HG03342 (cell line): ENCODE results near the gene TEX11.
"Not testable (repeated sequence)": the region's sequence is repeated elsewhere in the genome, so short reads cannot be mapped to it uniquely, and the experiment has no call there.

Experiments
- ATAC-seq: cut with Tn5 transposase; IDR thresholded peaks from one replicate; pipeline ENCODE4 v1.9.1; 2021; ENCODE audit warnings: mild to moderate bottlenecking, moderate library complexity; ENCODE audit not compliant: unreplicated experiment

TEX11 gene

DNA sequence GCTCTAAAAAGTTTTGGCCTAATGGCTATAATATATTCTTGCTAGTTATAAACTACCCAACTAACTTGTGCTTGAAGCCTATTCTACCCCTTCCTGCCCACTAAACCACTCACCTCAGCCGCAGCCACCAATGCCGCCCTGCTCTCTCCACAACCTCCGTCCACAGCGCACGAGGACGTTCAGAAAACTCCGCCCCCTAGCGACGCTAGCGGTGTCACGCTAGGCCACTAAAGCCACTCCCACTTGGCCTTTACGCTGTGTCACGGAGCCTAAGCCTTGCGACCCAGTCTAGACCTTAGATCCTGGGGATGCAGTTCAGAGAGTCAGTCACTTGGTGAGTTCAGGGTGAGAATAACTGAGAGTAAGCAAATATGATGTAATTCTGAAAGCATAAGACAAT, at the start of gene TEX11:
TSS of gene TEX11 (minus strand) at position 171 of the 400 bp plus-strand sequence. CDS start 922 bp downstream, outside the sequence.
- no peak for ATAC-seq

DNA sequence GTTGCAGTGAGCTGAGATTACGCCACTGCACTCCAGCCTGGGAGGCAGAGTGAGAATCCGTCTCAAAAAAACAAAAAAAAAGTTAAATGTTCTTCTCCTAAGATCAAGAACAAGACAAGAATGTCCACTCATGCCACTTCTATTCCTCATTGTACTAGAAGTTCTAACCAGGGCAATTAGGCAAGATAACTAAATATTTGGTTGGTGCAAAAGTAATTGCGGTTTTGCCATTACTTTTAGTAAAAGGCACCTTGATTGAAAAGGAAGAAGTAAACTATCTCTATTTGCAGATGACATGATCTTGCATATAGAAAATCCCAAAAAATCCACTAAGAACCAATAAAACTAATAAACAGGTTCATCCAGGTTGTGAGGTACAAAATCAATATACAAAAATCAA, 46.4 kb upstream of the TEX11 start:
- ATAC-seq = no peak

DNA sequence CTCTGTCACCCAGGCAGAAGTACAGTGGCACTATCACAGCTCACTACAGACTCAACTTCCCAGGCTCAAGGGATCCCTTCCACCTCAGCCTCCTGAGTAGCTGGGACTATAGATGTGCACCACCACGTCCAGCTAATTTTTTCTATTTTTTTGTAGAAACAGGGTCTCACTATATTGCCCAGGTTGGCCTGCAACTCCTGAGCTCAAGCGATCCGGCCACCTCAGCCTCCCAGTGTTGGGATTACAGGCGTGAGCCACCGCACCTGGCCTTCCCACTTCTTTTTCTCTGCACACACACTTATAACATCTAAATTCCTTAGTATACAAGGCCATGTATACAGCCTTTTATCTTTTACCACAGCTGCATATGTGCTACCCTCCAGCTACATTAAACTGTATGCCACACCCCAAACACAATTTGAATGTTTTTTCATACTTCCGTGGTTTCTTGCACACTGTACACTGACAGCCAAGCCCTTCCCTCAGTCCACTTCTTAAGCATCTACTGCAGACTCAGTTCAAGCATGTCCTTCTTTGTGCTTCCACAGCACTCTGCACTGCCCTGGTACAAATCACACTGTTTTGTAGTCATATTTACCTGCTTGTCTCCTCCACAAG, 15.9 kb upstream of the TEX11 start:
- no peak for ATAC-seq

DNA sequence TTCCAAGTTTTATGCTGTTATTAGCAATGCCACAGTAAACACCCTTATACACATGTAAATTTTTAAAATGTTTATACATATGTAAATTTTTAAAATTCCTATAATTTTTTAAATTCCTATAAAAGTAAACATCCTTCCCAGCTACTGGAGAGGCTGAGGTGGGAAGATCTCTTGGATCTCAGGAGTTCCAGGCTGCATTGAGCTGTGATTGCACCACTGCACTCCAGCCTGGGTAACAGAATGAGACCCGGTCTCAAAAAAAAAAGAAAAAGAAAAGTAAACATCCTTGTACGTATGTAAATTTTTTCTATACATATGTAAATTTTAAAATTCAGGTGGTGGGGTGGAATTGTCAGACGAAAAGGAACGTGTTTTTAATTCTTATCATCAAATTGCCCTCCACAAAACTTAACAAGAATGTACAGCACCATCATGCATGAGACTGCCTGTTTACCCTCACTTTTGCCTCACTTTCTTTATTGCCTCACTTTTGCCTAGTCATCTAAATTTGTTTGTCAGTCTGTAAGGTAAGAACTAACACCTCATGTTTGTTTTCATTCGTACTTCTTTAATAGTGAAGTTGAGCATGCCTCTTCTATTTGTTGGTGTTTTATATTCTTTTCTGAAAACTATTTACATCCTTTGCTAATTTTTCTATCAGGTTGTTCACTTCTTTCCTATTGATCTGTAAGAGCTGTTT, 14.4 kb upstream of the TEX11 start:
- no peak for ATAC-seq

DNA sequence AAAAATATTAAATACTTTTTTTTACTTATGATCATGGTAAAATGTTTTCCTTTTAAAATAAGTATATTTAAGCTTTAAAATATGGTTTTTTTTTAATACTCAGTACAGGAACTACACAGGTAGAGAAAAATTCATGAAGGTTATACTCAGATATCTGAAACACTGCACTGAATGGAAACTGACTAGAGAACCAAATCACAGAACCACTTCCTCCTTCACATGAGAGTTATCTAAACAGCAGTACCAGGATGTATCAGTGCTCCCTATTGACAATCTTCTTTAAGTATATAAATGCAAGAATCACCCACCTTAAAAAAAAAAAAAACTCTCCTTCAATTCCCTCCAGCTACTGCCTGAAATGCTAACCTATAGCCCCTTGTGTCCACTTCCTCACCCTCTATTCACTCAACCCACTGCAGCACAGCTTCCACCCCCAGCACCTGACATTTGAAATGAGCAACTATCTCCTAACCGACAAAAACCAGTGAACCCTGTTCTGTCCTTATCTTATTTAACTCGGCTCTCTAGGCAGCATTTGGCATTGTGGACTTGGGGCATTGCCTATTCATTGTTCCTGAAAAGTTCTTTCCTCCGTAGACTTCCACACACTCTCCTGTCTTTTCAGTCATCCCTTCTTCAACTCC, 13.3 kb upstream of the TEX11 start:
- ATAC-seq = no peak

DNA sequence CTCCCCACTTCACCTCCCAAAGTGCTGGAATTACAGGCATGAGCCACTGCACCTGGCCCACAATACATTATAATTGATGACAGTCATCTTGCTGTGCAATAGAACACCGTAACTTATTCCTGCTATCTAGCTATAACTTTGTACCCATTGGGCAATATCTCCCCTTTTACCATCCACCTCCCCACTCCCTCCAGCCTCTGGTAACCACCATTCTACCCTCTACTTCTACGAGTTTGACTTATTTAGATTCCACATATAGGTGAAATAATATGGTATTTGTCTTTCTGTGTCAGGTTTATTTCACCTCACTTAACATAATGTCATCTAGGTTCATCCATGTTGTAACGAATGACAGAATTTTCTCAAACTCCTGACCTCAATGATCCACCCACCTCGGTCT, 8.2 kb upstream of the TEX11 start:
- ATAC-seq = no peak

DNA sequence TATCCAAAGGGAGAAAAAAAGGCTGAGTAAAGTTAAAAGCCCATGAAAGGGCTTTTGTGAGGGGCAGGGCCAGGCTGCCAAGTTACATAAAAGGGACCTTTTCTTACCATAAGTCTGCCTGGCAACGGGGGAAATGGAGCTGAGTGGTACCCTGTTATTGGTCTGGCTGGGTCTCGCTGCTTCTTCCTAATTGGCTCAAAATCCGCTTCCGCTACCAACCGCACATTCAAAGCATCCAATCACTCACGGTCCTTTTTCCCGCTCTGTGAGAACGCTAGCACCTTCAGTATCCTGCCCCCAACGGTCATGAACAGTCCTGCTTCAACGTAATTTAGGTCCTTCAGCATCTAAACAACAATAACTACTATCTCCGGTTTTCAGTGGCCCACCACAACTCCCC, 611 bp downstream of the TEX11 start:
- no peak for ATAC-seq

DNA sequence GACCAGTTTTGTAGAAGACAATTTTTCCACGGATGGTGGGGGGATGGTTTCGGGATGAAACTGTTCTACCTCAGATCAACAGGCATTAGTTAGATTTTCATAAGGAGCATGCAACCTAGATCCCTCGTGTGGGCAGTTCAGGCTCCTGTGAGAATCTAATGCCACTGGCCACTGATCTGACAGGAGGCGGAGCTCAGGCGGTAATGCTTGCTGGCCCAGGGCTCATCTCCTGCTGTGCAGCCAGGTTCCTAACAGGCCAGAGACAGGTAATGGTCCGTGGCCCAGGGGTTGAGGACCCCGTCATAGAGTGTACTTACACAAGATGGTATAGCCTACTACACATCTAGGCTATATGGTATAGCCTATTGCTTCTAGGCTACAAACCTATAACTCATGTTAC, 7.0 kb downstream of the TEX11 start:
- ATAC-seq = no peak

DNA sequence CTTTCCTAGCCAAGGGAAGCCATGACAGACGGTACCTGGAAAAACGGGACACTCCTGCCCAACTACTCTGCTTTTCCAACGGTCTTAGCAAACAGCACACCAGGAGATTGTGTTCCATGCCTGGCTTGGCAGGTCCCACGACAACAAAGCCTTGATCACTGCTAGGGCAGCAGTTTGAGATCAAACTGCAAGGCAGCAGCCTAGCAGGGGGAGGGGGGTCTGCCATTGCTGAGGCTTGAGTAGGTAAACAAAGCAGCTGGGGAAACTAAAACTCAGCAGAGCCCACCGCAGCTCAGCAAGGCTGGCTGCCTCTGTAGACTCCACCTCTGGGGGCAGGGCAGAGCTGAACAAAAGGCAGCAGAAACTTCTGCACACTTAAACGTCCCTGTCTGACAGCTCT, 18.1 kb downstream of the TEX11 start:
- ATAC-seq = not testable (repeated sequence)

DNA sequence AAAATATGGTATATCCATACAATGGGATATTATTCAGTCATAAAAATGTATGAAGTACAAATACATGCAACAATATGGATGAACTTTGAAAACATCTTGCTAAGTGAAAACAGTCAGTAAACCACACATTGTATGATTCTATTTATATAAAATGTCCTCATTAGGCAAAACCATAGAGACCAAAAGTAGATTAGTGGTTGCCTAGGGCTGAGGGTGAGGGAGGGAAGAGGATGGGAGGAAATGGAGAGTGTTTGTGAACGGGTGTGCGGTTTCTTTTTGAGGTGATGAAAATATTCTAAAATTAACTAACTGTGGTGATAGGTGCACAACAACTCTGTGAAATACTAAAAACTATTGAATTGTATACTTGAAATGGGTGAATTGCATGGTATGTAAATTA, 29.6 kb downstream of the TEX11 start:
- no peak for ATAC-seq

DNA sequence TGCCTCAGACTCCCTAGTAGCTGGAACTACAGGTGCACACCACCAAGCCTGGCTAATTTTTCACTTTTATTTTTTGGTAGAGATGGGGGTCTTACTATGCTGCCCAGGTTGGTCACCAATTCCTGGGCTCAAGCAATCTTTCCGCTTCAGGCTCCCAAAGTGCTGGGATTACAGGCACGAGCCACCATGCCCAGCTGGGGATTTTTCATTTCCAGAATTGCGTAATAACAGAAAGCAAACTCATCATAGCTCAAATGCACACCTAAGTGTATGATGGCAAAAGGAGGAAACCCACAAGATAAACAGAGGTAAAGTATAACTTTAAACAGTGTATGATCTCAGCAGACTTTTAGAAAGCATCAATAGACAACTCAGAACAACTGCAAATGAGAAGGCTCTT, 56.2 kb downstream of the TEX11 start:
- ATAC-seq = no peak

DNA sequence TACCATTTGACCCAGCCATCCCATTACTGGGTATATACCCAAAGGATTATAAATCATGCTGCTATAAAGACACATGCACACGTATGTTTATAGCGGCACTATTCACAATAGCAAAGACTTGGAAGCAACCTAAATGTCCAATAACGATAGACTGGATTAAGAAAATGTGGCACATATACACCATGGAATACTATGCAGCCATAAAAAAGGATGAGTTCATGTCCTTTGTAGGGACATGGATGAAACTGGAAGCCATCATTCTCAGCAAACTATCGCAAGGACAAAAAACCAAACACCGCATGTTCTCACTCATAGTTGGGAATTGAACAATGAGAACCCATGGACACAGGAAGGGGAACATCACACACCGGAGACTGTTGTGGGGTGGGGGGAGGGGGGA, 64.4 kb downstream of the TEX11 start:
- not testable (repeated sequence) for ATAC-seq

DNA sequence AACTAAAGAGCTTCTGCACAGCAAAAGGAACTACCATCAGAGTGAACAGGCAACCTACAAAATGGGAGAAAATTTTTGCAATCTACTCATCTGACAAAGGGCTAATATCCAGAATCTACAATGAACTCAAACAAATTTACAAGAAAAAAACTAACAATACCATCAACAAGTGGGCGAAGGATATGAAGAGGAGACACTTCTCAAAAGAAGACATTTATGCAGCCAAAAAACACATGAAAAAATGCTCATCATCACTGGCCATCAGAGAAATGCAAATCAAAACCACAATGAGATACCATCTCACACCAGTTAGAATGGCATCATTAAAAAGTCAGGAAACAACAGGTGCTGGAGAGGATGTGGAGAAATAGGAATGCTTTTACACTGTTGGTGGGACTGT, 64.9 kb downstream of the TEX11 start:
- not testable (repeated sequence) for ATAC-seq

DNA sequence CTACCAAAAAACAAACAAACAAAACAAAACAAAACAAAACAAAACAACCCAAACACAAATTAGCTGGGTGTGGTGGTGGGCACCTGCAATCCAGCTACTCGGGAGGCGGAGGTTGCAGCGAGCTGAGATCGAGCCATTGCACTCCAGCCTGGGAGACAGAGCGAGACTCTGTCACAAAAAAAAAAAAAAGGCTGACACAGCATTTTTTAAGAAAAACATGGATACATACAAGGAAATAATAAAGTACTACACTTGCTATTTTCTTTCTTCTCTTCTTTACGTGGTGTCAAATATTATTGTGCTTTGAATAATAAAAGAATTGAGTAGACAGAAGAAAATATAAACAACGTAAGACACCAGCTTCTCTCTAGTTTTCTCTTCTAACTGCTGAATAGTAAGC, 73.9 kb downstream of the TEX11 start:
- no peak for ATAC-seq

DNA sequence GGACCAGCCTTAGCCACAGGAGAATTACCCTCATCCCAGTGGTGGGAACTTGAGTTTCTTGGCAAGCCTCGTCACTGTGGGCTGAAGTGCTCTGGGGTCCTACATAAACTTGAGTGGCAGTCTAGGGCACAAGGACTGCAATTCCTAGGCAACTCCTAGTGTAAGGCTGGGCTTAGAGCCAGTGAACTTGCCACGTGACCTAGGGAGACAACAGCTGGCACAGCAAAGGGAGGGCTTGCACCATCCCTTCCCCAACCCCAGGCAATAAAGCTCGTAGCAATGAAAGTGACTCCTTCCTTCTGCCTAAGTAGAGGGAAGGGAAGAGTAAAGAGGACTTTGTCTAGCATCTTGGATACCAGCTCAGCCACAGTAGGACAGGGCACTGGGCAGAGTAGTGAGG, 81.8 kb downstream of the TEX11 start:
- no peak for ATAC-seq

DNA sequence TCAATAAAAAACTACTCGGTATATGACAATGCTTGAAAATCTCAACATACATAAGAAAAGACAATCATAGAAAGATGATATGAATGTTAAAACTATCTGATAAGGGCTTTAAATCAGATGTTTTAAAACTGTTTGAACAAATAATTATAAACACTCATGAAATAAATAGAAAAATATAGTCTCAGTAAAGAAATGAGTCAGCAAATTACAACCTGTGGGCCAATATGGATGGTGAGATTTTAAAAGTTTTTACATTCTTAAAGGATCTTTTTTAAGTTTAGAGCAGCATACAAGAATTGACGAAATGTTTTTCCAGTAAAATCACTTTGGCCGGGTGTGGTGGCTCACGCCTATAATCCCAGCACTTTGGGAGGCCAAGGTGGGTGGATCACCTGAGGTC, 83.1 kb downstream of the TEX11 start:
- ATAC-seq = no peak

DNA sequence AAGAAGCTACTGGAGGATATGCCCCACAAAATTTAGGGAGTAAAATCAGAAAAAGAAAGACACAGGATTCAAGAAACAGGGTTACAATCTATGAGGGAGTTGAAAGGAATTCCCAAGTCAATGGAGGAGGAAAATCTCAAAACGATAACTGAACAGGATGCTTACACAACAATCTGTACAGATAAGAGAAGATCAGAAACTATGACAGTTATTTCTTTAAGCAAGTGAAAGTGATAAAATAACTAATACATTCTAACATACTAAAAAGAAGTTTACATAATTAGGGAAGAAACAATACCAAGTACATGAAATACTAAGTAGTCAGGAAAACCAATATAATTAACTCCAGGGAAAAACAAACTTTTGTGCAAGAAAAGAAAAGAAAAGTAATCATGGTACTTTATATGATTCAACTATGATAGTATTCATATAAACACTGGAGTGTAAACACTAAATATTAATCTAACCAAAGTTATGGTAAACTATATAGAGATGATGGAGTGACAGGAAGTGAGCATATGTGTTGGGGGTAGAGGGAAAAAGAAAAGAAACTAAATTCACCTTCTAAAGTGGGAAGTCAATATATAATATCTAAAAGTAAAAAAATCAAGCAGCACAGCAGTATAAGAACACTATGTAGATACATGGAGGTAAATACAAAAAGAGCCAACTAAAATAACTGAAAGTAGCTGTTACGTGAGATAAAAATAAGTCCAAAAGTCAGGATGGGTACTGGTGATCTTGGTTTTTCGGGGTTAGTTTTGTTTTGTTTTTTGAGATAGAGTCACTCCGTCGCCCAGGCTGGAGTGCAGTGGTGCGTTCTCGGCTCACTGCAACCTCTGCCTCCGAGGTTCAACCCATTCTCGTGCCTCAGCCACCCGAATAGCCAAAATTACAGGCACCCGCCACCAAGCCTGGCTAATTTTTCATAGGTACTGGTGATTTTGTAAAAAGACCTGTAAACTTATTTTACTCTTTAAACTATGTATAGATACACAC, 99.3 kb downstream of the TEX11 start:
- ATAC-seq = no peak

DNA sequence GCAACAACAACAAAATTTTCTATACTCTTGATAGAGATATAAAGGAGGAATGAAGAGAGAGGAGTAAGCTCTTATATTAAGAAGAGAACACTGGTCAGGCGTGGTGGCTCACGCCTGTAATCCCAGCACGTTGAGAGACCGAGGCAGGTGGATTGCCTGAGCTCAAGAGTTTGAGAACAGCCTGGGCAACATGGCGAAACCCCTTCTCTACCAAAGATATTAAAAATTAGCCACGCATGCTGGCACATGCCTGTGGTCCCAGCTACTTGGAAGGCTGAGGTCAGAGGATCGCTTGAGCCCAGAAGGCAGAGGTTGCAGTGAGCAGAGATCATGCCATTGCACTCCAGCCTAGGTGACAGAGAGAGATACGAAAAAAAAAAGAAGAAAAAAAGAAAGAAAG, 102.4 kb downstream of the TEX11 start:
- ATAC-seq = no peak

DNA sequence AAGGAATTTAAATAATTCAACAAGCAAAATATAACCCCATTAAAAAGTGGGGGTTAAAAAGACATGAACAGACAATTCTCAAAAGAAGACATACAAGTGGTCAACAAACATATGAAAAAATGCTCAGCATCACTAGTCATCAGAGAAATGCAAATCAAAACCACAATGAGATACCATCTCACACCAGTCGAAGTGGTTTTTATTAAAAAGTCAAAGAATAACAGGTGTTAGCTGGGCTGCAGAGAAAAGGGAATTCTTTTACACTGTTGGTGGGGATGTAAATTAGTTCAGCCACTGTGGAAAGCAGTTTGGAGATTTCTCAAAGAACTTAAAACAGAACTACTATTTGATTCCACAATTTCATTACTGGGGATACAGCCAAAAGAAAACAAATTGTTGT, 111.8 kb downstream of the TEX11 start:
- ATAC-seq = not testable (repeated sequence)

DNA sequence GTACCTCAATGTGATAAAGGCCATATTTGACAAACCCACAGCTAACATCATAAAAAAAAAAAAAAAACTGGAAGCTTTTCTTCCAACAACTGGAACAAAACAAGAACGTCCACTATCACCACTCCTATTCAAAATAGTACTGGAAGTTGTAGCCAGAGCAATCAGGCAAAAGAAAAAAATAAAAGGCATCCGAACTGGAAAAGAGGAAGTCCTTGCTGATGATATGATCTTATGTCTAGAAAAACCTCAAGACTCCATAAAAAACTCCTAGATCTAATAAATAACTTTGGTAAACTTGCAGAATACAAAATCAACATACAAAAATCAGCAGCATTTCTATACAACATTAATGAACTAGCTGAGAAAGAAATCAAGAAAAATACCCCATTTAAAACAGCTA, 134.3 kb downstream of the TEX11 start:
- ATAC-seq = no peak

DNA sequence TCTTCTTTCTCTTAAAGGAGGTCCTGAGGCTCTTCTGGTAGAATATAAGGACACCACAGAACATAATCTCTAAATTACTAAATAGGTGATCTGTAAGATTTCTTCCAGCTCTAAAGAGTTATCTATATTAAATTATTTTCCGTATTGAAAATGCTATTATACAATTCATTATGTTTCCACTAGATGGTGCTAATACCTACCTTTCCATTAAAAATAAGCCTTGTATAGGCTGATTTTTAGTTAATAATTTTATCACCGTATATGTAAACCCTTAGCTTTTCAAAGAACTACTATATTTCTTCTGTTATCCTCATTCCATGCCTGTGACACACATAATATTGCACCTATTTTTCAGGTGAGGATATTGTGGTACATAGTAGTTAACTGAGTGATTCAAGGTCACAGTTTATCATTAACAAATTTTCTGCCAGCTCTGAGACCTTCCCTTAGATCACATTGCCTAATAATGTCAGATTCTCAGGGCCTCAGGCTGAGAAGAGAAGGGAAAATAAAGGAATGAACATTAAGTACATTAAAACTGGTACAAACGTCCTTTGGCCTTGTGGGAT, 138.8 kb downstream of the TEX11 start:
- ATAC-seq = no peak
